ENCODE data around the gene IRF9.

DNA sequence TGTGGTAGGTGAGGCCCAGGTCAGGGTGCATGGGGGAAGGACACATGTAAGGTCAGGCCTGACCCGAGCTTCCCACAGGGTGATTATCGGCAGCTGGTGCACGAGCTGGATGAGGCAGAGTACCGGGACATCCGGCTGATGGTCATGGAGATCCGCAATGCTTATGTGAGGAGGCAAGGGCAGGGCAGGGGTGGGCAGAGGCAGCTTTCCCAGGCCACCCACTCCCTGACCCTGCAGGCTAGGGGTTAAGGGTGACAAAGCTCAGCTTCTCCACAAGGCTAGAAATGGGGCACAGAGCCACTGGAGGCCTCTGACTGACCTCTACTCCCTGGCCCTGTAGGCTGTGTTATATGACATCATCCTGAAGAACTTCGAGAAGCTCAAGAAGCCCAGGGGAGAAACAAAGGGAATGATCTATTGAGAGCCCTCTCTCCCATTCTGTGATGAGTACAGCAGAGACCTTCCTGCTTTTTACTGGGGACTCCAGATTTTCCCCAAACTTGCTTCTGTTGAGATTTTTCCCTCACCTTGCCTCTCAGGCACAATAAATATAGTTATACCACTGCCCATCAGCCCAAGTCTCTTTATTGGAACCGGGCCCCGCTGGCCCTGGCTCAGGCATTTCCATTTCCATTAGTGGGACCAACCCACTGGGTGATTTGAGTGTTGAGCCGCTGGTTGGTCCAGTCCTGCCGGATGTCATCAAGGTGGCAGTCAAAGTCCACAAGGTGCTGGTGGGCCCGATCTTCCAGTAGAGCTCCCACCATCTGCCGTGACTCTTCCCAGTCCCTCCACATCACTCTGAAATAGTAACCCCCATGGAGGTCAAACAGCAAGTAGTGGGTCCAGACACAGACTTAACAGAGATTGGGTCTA, 22.4 kb upstream of the IRF9 start:
- no peak for TF ChIP-seq SMC3 (IDR thresholded peaks at IDR 0.05; ENCODE audit: low read depth, low read length)
- TF ChIP-seq POLR2A (IDR thresholded peaks at IDR 0.05; ENCODE audit: low read depth, low read length) = no peak

Measured in IMR-90 (cell line).